SKM-1 treated with dmso at 0.1 percent for 144 hours (cell line): ENCODE results near the gene LAMB1.
"Not testable (repeated sequence)": the region's sequence is repeated elsewhere in the genome, so short reads cannot be mapped to it uniquely, and the experiment has no call there.

Experiments
- DNase-seq: peaks from one replicate; lab custom pipeline; 2025; ENCODE audit not compliant: unreplicated experiment; lab: John Stamatoyannopoulos, UW

LAMB1 gene

DNA sequence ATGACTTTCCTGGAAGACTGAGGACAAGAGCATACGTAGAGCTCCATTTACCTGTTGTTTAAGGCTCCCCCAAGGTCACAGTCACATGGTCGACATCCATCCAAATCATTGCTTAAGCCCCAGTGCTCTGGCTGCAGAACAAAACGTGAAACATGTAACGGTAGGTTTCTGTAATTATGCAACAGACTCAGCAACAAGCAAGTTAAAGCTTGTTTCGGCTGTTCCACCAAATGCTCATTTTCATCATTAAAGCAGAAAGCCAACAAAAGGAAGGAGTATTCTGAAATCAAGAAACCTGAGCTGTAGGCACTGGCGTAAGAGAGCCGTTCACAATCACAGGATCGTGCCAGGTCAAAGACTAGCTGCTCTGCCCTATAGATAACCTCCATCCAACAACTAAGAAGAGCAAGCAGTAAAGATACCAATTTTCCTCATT, 30.0 kb downstream of the LAMB1 start:
- no peak for DNase-seq

- DNase-seq: no peak
Measured at GRCh38 chr7:107972075-107972482, 30.9 kb downstream of the LAMB1 start.

GRCh38 chr7:107971613-107972012, 31.3 kb downstream of the LAMB1 start:
- DNase-seq: no peak

DNA sequence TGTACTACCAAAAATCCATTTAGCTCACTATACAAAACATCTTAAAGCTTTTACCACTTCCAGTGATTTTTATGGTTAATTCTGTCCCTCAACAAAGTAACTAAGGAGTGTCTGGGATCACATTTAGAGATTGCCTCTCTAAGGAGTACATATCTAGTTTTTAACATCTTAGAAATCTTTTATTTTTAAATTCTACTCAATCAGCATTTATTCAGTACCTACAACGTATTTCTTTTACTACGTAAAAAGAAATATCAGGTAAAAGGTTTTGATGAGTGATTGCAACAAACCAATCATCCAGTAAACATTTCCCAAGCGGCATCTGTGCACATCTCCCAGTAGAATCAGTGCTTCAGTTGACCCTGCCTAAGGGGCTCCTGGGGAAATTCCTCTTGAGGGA, 31.9 kb downstream of the LAMB1 start:
- DNase-seq: no peak

- DNase-seq: no peak
Measured at GRCh38 chr7:107969856-107970255, 33.1 kb downstream of the LAMB1 start.

DNA sequence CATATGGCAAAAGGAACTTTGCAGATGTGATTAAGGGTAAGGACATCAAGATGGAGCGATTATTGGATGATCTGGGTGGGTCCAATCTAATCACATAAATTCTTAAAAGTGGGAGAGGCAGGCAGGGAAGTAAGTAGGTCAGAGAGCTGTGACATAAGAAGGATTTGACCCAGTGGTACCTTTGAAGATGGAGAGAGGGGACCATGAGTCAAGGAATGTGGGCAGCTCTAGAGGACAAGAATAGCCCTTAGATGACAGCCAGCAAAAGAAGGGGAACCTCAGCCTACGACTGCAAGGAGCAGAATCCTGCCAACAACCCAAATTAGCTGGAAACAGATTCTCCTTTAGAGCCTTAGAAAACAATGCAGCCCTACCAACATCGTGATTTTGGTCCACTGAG, 34.5 kb downstream of the LAMB1 start:
- no peak for DNase-seq

DNA sequence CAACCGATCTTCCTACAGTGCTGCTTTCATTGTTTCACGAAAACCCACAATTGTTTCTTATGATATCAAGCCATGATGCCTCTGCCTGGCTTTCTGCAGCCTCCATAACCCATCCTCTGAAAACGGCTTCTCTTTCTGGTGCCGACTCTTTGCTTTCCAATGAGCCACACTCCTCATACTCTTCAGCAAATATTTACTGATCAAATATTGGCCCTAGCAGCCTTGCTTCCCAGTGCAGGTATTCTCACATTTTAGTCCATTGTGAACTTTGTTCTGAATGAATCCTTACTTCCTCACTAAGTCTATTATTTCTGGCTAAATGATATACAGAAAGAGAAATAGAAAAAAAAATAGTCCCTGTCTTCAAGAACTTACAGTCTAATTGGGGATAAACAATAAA, 35.5 kb downstream of the LAMB1 start:
- no peak for DNase-seq

DNA sequence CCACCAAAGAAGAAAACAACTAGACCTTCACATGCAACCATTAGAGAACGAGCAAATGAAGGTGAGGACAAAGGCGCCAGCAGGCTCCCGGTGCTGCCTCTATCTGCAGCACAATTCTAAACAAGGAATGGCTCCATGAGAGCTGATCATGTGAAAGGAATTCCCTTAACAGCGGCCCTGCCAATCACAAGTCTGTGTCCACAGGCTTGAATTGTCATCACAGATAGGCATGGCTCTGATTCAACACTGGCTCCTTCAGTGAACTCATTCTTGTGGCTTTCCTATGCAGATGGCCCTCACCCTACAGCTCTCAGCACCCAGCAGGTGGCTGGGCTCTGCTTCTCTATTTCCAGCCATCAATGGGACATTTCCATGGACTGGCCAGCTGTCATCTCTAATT, 36.2 kb downstream of the LAMB1 start:
- DNase-seq: no peak

GRCh38 chr7:107964510-107964909, 38.5 kb downstream of the LAMB1 start:
- no peak for DNase-seq

DNA sequence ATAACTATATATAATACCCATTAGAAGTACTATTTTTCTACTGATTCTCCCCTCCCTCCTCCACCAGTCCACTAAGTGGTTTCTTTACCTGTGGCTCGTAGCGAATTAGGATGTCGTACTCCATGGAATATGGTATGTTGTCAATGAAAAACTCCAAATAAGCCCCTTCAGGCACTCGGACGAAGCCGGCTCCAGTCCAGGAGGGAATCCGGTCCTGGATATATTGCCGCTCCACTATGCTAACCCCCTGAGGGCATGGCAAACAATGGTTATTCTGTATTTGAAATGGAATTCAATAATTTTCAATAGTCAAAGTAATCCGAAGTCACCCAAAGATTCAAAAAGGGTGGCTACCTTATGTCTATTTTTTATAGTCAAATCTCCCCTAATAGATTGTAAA, 40.1 kb downstream of the LAMB1 start:
- no peak for DNase-seq

GRCh38 chr7:107961405-107961804, 41.6 kb downstream of the LAMB1 start:
- no peak for DNase-seq

GRCh38 chr7:107960272-107960671, 42.7 kb downstream of the LAMB1 start:
- DNase-seq: no peak

DNA sequence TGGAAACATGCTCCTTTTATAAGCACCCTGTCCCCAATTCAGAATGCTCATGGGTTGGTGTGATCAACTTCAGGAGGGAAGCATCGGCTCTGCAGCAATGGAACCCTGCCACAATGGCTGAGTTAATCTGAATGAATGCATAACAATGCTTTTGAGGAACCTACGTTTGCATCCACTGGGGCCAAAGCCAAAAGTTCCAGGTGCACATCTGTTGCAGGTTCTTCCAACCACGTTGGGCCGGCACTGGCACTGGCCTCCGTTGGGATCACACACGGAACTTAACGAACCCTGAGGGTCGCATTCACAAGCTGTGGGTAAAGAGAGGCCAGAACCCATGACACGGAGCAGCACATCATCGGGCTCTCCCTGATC, 43.4 kb downstream of the LAMB1 start:
- DNase-seq: no peak

DNA sequence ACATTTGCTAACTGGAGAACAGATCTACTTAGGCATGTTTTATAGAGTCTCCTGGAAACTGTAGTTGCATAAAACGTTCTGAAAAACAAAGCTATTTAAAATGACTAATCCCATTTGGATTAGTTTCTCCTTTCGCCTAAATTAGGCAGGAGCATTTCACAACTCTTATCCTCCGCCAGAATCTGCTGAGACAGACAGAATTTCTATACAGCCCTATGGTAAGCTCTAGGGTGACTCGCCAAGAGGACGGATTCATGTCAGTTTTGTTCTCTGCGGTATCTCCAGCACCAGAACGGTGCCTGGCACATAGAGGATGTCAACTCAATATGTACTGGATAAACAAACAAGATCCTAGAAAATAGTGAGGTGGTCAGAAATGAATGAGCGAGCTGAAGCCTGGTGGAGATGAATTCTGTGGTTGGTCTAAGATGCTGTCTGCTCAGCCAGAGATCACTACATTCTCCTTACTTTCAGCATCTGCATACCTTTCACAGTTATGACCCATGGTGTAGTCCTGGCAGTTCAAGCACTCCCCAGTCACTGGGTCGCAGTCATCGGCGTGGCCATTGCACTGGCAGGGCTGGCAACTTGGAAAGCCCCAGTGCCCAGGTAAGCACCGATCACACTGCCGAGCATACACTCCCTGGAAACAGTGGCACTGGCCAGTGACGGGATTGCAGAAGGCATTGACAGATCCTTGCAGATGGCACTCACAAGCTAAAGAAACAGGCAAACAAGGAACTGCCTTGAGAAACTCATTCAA, 44.0 kb downstream of the LAMB1 start:
- no peak for DNase-seq

- DNase-seq: no peak
Measured at GRCh38 chr7:107957436-107957835, 45.5 kb downstream of the LAMB1 start.

DNA sequence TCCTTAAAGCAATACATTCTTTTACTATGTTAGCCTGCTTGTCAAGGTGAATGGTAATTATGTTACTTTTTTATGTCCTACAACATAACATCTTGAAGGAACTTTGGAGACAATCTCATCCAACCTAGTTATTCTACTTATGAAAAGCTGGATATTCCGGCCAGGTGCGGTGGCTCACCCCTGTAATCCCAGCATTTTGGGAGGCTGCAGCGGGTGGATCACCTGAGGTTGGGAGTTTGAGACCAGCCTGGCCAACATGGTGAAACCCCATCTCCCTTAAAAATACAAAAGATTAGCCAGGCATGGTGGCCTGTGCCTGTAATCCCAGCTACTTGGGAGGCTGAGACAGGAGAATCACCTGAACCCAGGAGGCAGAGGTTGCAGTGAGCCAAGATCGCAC, 46.0 kb downstream of the LAMB1 start:
- DNase-seq: not testable (repeated sequence)

GRCh38 chr7:107955394-107955793, 47.6 kb downstream of the LAMB1 start:
- DNase-seq: no peak

GRCh38 chr7:107953924-107954303, 49.0 kb downstream of the LAMB1 start:
- no peak for DNase-seq

GRCh38 chr7:107953265-107953923, 49.6 kb downstream of the LAMB1 start:
- no peak for DNase-seq

GRCh38 chr7:107951896-107952295, 51.1 kb downstream of the LAMB1 start:
- no peak for DNase-seq

DNA sequence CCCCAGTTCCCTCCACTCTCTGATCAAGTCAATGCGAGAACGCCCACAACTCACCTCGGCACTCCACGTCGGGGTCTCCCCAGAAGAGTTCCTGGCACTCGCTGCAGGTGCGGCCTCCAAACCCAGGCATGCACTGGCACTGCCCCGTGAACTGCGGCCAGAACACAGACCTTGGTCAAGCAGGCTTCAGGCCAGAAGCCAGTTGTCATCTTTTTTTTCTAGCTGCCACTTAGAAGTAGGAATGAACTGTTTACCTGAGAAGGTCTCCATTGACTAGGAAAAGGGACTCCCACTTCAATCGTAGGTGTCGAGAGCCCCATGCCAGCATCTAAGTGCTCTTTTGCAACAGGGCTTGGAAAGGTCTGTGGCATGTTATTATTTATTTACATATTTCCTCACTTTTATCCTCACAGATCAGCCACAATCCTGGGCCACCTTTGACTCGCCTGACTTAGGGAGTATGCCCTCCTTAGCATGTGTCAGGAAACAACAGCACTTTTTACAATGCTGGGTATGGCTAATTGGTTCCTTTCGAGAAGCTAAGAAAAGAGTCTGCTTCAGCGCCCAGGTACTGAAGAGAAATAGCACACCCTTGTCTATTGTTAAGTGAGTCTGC, 51.7 kb downstream of the LAMB1 start:
- no peak for DNase-seq

- DNase-seq: no peak
Measured at GRCh38 chr7:107949443-107949935, 53.5 kb downstream of the LAMB1 start.
